IPS-18c (cell line): ENCODE data around the gene PRXL2A.
A peak's percentile ranks its signal among the peaks of the same experiment; 100 is the strongest.
"Not testable (repeated sequence)": the region's sequence is repeated elsewhere in the genome, so short reads cannot be mapped to it uniquely, and the experiment has no call there.

Source experiments
- H3K4me3 ChIP-seq: 2 replicates; pipeline ENCODE4 v1.7.0; 2013; ENCODE audit warnings: low read depth, mild to moderate bottlenecking, low read length, moderate library complexity; ENCODE audit not compliant: insufficient read depth
- H3K9me3 ChIP-seq: one replicate; pipeline ENCODE4 v1.6.1; 2013; ENCODE audit warnings: mild to moderate bottlenecking, low read length, moderate library complexity; ENCODE audit not compliant: control insufficient read depth, insufficient read depth

The PRXL2A gene

GRCh38 chr10:80407812-80408241 is 524 bp upstream of the PRXL2A start:
- peaks cover 2% of the 10 kb centered on the region for H3K9me3 ChIP-seq
- H3K4me3 ChIP-seq: peak overlapping the region; percentile 80

DNA sequence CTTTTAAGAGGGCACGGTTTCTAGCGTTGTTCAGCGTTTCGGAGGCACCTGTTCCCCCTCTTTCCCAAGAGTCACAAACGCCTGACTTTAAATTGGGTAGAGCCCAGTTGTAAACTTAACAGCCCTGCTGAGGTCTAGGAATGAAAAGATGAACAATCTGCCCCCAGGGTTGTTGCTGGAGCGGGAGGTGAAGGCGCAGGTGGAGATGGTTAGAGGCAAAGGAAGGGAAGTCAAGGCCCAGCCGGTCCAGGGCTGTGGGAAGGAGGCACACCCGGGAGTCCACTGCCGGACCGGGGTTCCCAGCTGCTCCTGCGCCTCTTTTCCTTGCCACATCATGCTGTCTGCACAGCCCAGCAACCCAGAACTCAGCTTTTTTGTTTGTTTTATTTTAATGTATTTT is 770 bp downstream of the PRXL2A start:
- Histone ChIP-seq H3K4me3 (peak overlapping the region; percentile 80), H3K9me3 (peaks cover 2% of the 10 kb centered on the region)

GRCh38 chr10:80410122-80410521 is 1.8 kb downstream of the PRXL2A start:
- H3K4me3 ChIP-seq: no peak overlapping the region
- peaks cover 2% of the 10 kb centered on the region for H3K9me3 ChIP-seq

- peaks cover 2% of the 10 kb centered on the region for H3K9me3 ChIP-seq
- no peak overlapping the region for H3K4me3 ChIP-seq
Measured at GRCh38 chr10:80410578-80411145, 2.3 kb downstream of the PRXL2A start.

- peaks cover 2% of the 10 kb centered on the region for H3K9me3 ChIP-seq
- H3K4me3 ChIP-seq: no peak overlapping the region
Measured at GRCh38 chr10:80411267-80411668, 2.9 kb downstream of the PRXL2A start.

DNA sequence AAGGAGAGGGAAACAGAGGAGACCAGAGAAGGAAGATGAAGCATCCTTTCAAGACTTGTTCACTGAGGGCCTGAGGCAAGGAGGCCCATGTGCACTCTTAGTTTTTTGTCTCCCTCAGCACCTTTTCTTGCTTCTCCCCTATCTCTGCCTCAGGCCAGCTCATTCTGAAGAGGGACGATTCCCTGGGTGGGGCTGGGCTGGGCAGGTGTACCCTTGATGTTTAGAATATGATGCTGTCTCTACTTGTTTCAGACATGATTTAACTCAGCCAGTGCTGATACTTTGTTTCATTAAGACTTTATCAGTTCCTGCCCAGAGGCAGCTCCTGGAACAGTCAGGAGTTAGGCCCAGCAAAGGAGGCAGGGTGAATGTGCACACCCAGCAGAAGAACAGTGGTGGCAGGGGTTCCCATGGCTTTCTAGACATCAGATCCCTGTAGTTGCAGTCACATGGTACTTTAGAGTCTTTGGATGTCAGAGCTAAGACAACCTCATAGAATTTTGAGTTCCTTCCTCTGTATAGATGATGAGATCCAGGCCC is 3.4 kb downstream of the PRXL2A start:
- H3K9me3 ChIP-seq: peaks cover 2% of the 10 kb centered on the region
- H3K4me3 ChIP-seq: no peak overlapping the region

DNA sequence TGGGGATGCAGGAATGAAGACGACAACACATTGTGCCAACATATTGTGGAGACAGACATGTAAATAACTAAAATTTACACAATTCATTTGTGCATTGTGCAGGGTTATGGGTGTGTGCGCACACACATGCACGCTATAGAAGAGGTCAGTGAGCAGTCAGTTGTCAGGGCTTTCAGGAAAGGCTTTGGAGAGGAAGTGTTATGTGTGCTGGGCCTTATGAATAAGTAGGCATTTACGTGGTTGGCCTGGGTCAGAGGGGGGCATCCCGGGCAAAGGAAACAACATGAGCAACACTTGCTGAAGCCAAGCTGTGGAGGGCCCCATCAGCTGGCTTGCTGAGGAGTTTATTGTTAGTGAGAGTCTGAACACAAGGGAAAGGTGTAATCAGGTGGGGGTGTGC is 4.1 kb downstream of the PRXL2A start:
- Histone ChIP-seq H3K4me3 (no peak overlapping the region), H3K9me3 (peaks cover 2% of the 10 kb centered on the region)

- Histone ChIP-seq H3K4me3 (no peak overlapping the region), H3K9me3 (peaks cover 1% of the 10 kb centered on the region)
Measured at GRCh38 chr10:80413271-80413996, 5.1 kb downstream of the PRXL2A start.

DNA sequence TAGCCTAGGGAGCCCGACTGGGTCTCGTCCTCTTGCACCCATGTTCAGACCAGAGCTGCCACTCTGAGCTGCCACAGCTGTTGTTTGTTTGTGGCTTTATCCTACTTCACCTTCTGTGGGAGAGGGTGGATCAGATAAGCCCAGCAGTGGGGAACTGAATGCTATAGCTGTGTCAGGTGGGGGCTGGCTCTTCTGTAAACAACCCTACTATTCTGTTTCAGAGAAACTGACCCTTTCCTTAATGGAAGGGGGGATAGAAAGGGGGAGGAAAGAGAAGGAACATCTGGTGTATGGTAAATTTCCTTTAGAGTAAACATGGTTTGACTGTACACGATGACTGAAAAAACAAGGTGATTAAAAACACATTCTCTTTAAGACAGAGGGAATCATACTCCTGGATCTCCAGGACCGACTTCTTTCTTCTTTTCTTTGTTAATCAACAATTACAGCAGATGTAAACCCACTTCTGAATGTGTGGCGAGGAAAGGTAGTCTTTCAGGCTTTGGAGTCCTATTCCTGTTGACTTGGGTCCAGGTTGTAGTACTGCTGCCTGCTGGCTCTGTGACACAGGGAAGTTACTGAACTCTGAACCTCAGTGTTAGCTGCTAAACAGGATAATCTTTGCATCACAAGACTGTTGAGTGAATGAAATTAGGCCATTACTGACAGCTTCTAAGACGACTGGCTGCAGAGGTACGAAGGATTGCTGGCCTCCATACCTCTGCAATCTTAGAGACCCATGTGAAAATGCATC is 6.0 kb downstream of the PRXL2A start:
- Histone ChIP-seq H3K9me3 (no peaks in the 10 kb centered on the region), H3K4me3 (no peak overlapping the region)

DNA sequence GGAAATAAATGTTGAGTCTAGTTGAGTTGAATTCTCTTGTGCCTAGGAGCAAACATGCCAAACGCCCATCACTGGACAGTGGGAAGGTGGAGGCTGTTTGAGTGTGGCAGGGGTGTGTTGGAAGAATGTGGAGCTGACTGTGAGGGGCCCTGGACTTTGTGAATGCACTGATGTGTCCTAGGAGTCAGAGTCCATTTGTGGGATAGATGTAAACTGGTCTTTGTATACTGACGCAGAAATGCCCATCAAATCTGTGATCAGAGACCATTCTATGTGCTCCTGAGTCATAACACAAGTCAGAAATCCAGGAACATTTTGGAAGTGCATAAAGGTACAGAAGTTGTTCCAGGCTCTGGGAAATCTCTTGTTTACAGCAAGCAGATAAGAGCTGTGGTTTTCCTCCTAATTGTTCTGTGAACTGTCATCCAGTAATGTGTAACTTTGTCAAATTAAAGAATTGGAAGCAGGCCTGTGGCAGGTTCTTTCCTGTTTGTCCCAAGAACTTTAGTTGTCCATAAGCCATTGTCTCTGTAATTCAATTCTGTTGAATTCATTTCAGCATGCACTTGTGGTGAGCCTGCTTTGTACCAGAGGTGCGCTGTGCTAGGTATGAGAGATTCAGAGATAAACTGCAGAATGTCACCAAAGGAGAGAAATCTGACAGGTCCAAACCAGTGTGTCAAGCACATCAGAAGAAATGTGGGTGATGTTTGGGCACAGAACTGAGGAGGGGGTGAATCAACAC is 7.6 kb downstream of the PRXL2A start:
- H3K9me3 ChIP-seq: no peaks in the 10 kb centered on the region
- H3K4me3 ChIP-seq: no peak overlapping the region

- no peaks in the 10 kb centered on the region for H3K9me3 ChIP-seq
- H3K4me3 ChIP-seq: no peak overlapping the region
Measured at GRCh38 chr10:80416479-80417098, 8.2 kb downstream of the PRXL2A start.

DNA sequence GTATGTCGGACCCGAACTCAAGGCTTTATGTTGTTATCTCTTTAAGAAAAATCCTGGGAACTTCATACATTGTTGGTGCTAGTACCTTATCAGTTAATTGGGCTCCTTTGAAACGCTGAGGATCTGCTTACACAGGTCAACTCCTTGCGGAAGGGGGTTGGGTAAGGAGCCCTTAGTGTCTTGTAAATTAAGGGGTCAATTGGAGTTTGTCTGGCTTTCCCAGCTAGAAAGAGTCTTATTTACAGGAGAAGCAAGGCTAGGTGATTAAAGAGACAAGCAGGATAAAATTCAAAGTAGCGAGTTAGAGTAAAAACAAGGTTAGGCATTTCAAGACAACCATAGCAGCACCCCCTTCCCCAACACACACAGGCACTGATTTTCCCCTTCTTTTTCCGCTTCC is 8.9 kb downstream of the PRXL2A start:
- not testable (repeated sequence) for H3K9me3 ChIP-seq, H3K4me3 ChIP-seq

- Histone ChIP-seq H3K4me3 (no peak overlapping the region), H3K9me3 (no peaks in the 10 kb centered on the region)
Measured at GRCh38 chr10:80421050-80421706, 12.8 kb downstream of the PRXL2A start.

DNA sequence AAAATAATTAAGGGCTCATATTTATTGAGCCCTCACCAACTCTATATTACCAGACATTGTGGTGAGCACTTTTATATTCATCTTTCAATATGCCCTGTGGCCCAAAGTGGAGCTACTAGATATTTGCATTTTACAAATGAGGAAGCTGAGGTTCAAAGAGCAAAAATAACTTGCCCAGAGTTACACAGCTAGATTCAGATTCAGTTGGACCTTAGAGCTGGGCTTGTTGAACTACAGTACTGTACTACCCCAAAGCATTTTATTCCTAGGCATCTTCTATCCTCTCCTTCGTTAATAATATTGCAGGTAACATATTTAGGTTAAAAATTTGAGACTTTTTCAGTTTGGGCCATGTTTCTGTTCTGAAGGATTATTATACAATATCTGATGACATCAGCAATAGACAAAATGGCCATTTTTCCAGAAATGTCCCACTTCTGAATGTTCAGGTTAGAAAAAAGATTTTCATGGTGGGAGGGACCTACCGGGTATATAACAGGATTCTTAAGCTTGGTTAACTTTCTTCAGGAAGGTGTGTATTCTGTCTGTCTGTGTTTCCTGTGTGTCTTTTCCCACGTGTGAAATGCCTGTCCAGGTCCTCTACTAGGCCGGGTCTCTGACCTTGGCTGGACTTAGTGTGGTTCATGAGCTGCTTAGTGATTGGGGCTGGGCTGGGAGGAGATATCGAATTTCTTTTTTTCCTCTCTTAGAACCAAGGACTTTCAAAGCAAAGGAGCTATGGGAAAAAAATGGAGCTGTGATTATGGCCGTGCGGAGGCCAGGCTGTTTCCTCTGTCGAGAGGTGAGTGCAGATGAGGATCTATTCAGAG is 13.6 kb downstream of the PRXL2A start:
- Histone ChIP-seq H3K4me3 (no peak overlapping the region), H3K9me3 (no peaks in the 10 kb centered on the region)

DNA sequence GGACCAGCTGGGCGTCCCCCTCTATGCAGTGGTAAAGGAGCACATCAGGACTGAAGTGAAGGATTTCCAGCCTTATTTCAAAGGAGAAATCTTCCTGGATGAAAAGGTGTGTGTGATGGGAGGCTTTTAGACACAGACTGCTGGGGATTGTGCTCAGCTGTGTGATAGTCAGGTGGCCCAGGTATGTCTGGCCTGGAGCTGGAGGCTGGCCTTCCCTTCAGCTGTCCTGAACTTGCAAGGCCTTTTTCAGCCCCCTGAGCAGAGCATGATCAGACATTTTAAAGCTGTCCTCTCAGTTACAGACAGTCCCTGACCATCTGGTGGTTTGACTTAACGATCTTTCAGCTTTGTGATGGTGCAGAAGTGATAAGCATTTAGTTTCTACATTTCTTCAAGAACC is 17.6 kb downstream of the PRXL2A start:
- H3K9me3 ChIP-seq: no peaks in the 10 kb centered on the region
- no peak overlapping the region for H3K4me3 ChIP-seq

GRCh38 chr10:80427541-80427940 is 19.2 kb downstream of the PRXL2A start:
- H3K9me3 ChIP-seq: no peaks in the 10 kb centered on the region
- H3K4me3 ChIP-seq: no peak overlapping the region
